Panc1 (cell line): ENCODE measurements around the gene MZT2B.

ENCODE experiments used
- CTCF ChIP-seq: fragments of 450-650 bp; IDR thresholded peaks from 2 replicates; pipeline ENCODE4 v1.5.1; 2017; ENCODE audit warnings: mild to moderate bottlenecking
- TCF7L2 ChIP-seq: IDR thresholded peaks from 2 replicates; pipeline ENCODE4 v1.6.1; 2011; ENCODE audit warnings: mild to moderate bottlenecking, low read depth, low read length, inconsistent platforms

GRCh38 chr2:130186391-130186790, 4.3 kb downstream of the MZT2B start:
- TF ChIP-seq CTCF (no peak), TCF7L2 (no peak)
